ENCODE measurements around the gene IL17B. TPM values are rescaled to one million over a fixed set of nuclear protein-coding genes. Genes with fewer than 3 reads are reported as not detected.
A peak's percentile ranks its signal among the peaks of the same experiment; 100 is the strongest.
"Not testable (repeated sequence)": the region's sequence is repeated elsewhere in the genome, so short reads cannot be mapped to it uniquely, and the experiment has no call there.

IL17B gene
- total RNA-seq, 6 donors from 2014 or later: 2.4 TPM; not detected in 5

DNA sequence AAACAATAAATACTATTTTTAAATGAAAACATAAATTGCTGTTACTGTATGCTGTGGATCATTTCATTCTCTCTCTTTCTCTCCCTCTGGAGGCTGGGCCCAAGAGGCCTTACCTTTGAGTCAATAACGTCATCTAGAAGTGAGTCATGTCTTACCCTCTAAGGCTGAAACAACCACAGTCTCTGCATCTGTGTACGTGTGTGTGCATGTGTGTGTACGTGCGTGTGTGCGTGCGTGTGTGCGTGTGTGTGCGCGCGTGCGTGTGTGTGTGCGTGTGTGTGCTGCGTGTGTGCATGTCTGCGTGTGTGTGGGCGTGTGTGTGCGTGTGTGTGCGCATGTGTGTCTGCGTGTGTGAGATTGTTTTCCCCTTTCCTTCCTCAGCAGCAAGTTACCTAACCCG is 13.6 kb upstream of the IL17B start:
- no peak for TF ChIP-seq EP300 (IDR thresholded peaks at IDR 0.05)
- H3K36me3 ChIP-seq: no peaks in the 10 kb centered on the region
- H3K4me3 ChIP-seq: no peak overlapping the region
- ATAC-seq (ENCODE audit: low FRiP score in 2 of 2) (no peak), DNase-seq (no peak)
- peaks cover 0 to 9% (median 0%) of the 10 kb centered on the region in 4 donors for H3K4me1 ChIP-seq
- no peaks in the 10 kb centered on the region for H3K27me3 ChIP-seq
- 83 to 87% methylated on average over 19 of the region's 19 CpGs for WGBS, 2 donors
- no peak overlapping the region for H3K27ac ChIP-seq
- no peaks in the 10 kb centered on the region for H3K9me3 ChIP-seq

GRCh38 chr5:149391524-149391923 is 12.4 kb upstream of the IL17B start:
- Histone ChIP-seq H3K4me3 (no peak overlapping the region), H3K36me3 (no peaks in the 10 kb centered on the region), H3K4me1 (peaks cover 0 to 16% (median 6%) of the 10 kb centered on the region in 4 donors), H3K27ac (no peak overlapping the region), H3K9me3 (no peaks in the 10 kb centered on the region), H3K27me3 (no peaks in the 10 kb centered on the region)
- 78 to 86% methylated on average over 2 to 6 of the region's 6 CpGs for WGBS, 2 donors
- ATAC-seq (ENCODE audit: low FRiP score in 2 of 2): no peak
- TF ChIP-seq CTCF (IDR thresholded peaks at IDR 0.05) (no peak), POLR2AphosphoS5 (IDR thresholded peaks at IDR 0.05) (no peak), EP300 (IDR thresholded peaks at IDR 0.05) (no peak), POLR2A (IDR thresholded peaks at IDR 0.05) (no peak)
- no peak for DNase-seq

GRCh38 chr5:149391076-149391475 is 12.0 kb upstream of the IL17B start:
- not testable (repeated sequence) for H3K27ac ChIP-seq; H3K9me3 ChIP-seq; DNase-seq; ATAC-seq (ENCODE audit: low FRiP score in 2 of 2); H3K27me3 ChIP-seq; H3K36me3 ChIP-seq; H3K4me3 ChIP-seq
- 80 to 83% methylated on average over 1 to 6 of the region's 6 CpGs for WGBS, 2 donors
- peaks cover 0 to 20% (median 8%) of the 10 kb centered on the region in 4 donors for H3K4me1 ChIP-seq

GRCh38 chr5:149389552-149390495 is 10.7 kb upstream of the IL17B start:
- ATAC-seq (ENCODE audit: low FRiP score in 2 of 2) (no peak), DNase-seq (no peak)
- Histone ChIP-seq H3K36me3 (no peaks in the 10 kb centered on the region), H3K4me3 (no peak overlapping the region), H3K27me3 (no peaks in the 10 kb centered on the region), H3K9me3 (no peaks in the 10 kb centered on the region), H3K4me1 (peaks cover 0 to 23% (median 11%) of the 10 kb centered on the region in 4 donors), H3K27ac (peak overlapping the region in 3 of 4 donors; percentile 2 to 75 (median 32))
- WGBS, 2 donors: 79 to 84% methylated on average over 11 of the region's 11 CpGs
- no peak for TF ChIP-seq POLR2AphosphoS5 (IDR thresholded peaks at IDR 0.05)
- TF ChIP-seq EP300 (IDR thresholded peaks at IDR 0.05): no peak
- no peak for TF ChIP-seq POLR2A (IDR thresholded peaks at IDR 0.05)
- TF ChIP-seq CTCF (IDR thresholded peaks at IDR 0.05): no peak

GRCh38 chr5:149388498-149389190 is 9.6 kb upstream of the IL17B start:
- Histone ChIP-seq H3K4me1 (peaks cover 8 to 27% (median 20%) of the 10 kb centered on the region in 4 donors), H3K9me3 (no peaks in the 10 kb centered on the region), H3K4me3 (no peak overlapping the region), H3K27me3 (no peaks in the 10 kb centered on the region), H3K27ac (peak overlapping the region; percentile 3 to 75 (median 46)), H3K36me3 (no peaks in the 10 kb centered on the region)
- TF ChIP-seq CTCF (IDR thresholded peaks at IDR 0.05): no peak
- TF ChIP-seq EP300 (IDR thresholded peaks at IDR 0.05): no peak
- no peak for TF ChIP-seq POLR2A (IDR thresholded peaks at IDR 0.05)
- TF ChIP-seq POLR2AphosphoS5 (IDR thresholded peaks at IDR 0.05): no peak
- WGBS, 2 donors: 70 to 74% methylated on average over 7 of the region's 7 CpGs
- DNase-seq (no peak), ATAC-seq (ENCODE audit: low FRiP score in 2 of 2) (no peak)

Data from upper lobe of left lung (tissue), 6 donors.